Colonic mucosa (tissue), 4 donors: ENCODE measurements around the gene RPL22. TPM values are rescaled to one million over a fixed set of nuclear protein-coding genes. Genes with fewer than 3 reads are reported as not detected.

ENCODE experiments used
- DNase-seq: peaks from one replicate; pipeline ENCODE4 v3.0.0-alpha.2; 2020
- H3K27ac ChIP-seq: fragments of 200-600 bp; one replicate; pipeline ENCODE4 v1.8.0; 2021
- H3K27me3 ChIP-seq: fragments of 200-600 bp; one replicate; pipeline ENCODE4 v1.8.0; 2021
- H3K36me3 ChIP-seq: fragments of 200-600 bp; one replicate; pipeline ENCODE4 v1.8.0; 2021
- H3K4me1 ChIP-seq: fragments of 200-600 bp; one replicate; pipeline ENCODE4 v1.8.0; 2021; ENCODE audit warnings: mild to moderate bottlenecking
- H3K4me3 ChIP-seq: fragments of 200-600 bp; one replicate; pipeline ENCODE4 v1.8.0; 2021
- H3K9ac ChIP-seq, 2 donors: one replicate each; pipeline ENCODE4 v1.7.0; 2013; ENCODE audit warnings: control low read depth in 2 of 2, low read depth in 2 of 2, low read length in 2 of 2
- H3K9me3 ChIP-seq: fragments of 200-600 bp; one replicate; pipeline ENCODE4 v1.8.0; 2021
- CTCF ChIP-seq: fragments of 200-600 bp; IDR thresholded peaks from one replicate; pipeline ENCODE4 v1.8.0; 2022; ENCODE audit warnings: antibody characterized with exemption, mild to moderate bottlenecking
- intact Hi-C: fragments of 100-400 bp; cut with DNase I; formaldehyde crosslinking; loops from one replicate; pipeline ENCODE4 v1.14.1; 2022
- total RNA-seq, 2 donors: library from RNA; stranded (reverse); fragmentation: NEBNext Ultra II Directional in 1 of 2; extraction: Animal tissue kit (Norgen Biotek cat#: 25700) in 1 of 2; gene quantifications; one replicate each; pipeline ENCODE4 v1.2.1, GENCODE V29; 2021
- donor health status: healthy.
- donor health status: DM: no; HTN: no; CAD: no.
- donor health status: DM: no; HTN: no; CAD: no.

RPL22 gene
- total RNA-seq, 2 donors from 2014 or later: 314 to 378 TPM

DNA sequence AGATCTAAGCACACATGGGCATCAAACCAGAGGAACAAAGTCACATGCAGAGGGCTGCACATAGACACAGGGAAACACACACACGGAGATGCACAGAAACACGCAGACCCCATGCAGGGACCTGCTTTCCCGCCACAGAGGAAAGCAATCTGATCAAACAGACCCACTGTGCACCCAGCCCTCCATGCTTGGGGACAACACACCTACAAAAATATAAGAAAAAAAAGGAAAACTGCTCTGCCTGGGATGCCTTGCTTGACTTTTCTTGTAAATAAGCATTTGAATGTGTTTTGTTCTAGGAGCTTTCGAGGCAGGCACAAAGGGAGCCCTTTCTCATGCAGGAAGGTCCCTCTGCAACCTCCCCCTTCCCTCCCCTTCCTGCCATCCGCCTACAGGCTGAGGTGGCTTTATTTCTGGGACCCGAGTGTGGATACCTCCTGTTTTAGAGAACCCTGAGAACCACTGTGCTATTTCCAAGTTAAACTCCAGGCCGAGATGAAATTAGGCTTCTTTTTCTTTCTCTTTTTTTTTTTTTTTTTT is 39.9 kb upstream of the RPL22 start:
- TF ChIP-seq CTCF: no peak
- H3K4me3 ChIP-seq: no peak overlapping the region
- H3K36me3 ChIP-seq: no peaks in the 10 kb centered on the region
- peaks cover 14% of the 10 kb centered on the region for H3K4me1 ChIP-seq
- intact Hi-C loops: no loop called here
- no peak for DNase-seq
- H3K27me3 ChIP-seq: peaks cover 46% of the 10 kb centered on the region
- no peaks in the 10 kb centered on the region for H3K9me3 ChIP-seq
- no peak overlapping the region for H3K9ac ChIP-seq
- no peak overlapping the region for H3K27ac ChIP-seq

GRCh38 chr1:6237093-6237492 is 37.7 kb upstream of the RPL22 start:
- no peak overlapping the region for H3K27ac ChIP-seq
- intact Hi-C loops: no loop called here
- no peak overlapping the region for H3K9ac ChIP-seq
- H3K4me1 ChIP-seq: peaks cover 13% of the 10 kb centered on the region
- no peak overlapping the region for H3K4me3 ChIP-seq
- no peak for TF ChIP-seq CTCF
- no peak for DNase-seq
- H3K27me3 ChIP-seq: peaks cover 24% of the 10 kb centered on the region
- no peaks in the 10 kb centered on the region for H3K9me3 ChIP-seq
- peaks cover 3% of the 10 kb centered on the region for H3K36me3 ChIP-seq

- H3K27me3 ChIP-seq: peaks cover 6% of the 10 kb centered on the region
- TF ChIP-seq CTCF: no peak
- peak overlapping the region; percentile 65 for H3K4me3 ChIP-seq
- H3K27ac ChIP-seq: peak overlapping the region; percentile 53
- peak; percentile 79 for DNase-seq
- peaks cover 3% of the 10 kb centered on the region for H3K36me3 ChIP-seq
- no peaks in the 10 kb centered on the region for H3K9me3 ChIP-seq
- H3K4me1 ChIP-seq: peaks cover 8% of the 10 kb centered on the region
- intact Hi-C loops: no loop called here
- peak overlapping the region; percentile 81 to 84 for H3K9ac ChIP-seq
These were observed 35.9 kb upstream of the RPL22 start for GRCh38 chr1:6235296-6235677.

DNA sequence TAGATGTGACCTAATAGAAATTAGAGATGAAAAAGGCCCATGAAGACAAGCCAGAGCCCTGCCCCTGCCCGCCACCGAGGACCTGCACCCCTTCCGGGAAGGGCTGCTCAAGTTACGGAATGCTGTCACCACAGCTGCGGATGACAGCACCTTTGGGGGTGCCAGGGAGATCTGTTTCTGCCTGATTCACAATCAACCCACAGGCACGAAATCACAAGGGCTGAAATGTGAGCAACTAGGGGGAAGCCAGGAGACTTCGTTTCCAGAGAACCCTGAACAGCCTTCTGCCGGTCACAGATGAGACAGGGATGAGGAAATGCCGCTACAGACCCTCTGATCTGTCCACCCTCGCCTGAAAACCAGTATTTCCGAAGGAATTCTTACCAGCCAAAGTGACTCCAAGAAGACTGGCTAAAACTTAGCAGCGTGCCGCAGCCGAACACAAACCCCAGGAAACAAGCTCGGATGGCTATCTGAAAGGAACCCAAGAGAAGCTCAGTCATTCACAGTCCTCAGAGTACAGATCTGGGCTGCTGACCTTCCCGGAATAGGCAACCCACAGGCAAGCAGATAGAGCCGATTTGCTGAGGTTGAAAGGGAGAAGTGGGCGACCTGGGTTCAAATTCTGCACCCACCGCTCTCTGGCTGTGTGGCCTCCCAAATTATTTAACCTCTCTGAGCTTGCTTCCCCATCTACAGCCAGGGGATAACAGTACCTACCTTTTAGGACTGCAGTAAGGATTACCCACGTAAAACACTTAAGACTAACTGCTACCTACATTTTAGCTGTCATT is 35.3 kb upstream of the RPL22 start:
- DNase-seq: no peak

GRCh38 chr1:6233376-6233775 is 34.0 kb upstream of the RPL22 start:
- Histone ChIP-seq H3K9me3 (no peaks in the 10 kb centered on the region), H3K27me3 (no peaks in the 10 kb centered on the region), H3K4me1 (peaks cover 8% of the 10 kb centered on the region), H3K36me3 (peaks cover 3% of the 10 kb centered on the region), H3K9ac (no peak overlapping the region), H3K4me3 (no peak overlapping the region), H3K27ac (no peak overlapping the region)
- no peak for DNase-seq
- intact Hi-C loops: no loop called here
- TF ChIP-seq CTCF: no peak

More for the DNA sequence above, 35.3 kb upstream of the RPL22 start:
- Histone ChIP-seq H3K4me1 (peaks cover 8% of the 10 kb centered on the region), H3K9me3 (no peaks in the 10 kb centered on the region), H3K27me3 (peaks cover under 1% of the 10 kb centered on the region), H3K36me3 (peaks cover 3% of the 10 kb centered on the region), H3K9ac (peak overlapping the region; percentile 81 to 84), H3K4me3 (peak overlapping the region; percentile 65), H3K27ac (no peak overlapping the region)
- intact Hi-C loops: no loop called here
- no peak for TF ChIP-seq CTCF
